GM18519 (cell line): ENCODE measurements around the gene MOXD1.
A peak's percentile ranks its signal among the peaks of the same experiment; 100 is the strongest.

Experiments
- ATAC-seq: cut with Tn5 transposase; IDR thresholded peaks from one replicate; pipeline ENCODE4 v1.9.1; 2021; ENCODE audit warnings: mild to moderate bottlenecking, moderate library complexity; ENCODE audit not compliant: unreplicated experiment, low FRiP score

The MOXD1 gene

GRCh38 chr6:132400883-132401617 lies at the start of gene MOXD1:
Gene MOXD1 (minus strand): TSS chr6:132401475. CDS start chr6:132401426, 49 bp downstream.
- ATAC-seq = no peak

- ATAC-seq = no peak
Observed at GRCh38 chr6:132446855-132447241, 45.6 kb upstream of the MOXD1 start.

DNA sequence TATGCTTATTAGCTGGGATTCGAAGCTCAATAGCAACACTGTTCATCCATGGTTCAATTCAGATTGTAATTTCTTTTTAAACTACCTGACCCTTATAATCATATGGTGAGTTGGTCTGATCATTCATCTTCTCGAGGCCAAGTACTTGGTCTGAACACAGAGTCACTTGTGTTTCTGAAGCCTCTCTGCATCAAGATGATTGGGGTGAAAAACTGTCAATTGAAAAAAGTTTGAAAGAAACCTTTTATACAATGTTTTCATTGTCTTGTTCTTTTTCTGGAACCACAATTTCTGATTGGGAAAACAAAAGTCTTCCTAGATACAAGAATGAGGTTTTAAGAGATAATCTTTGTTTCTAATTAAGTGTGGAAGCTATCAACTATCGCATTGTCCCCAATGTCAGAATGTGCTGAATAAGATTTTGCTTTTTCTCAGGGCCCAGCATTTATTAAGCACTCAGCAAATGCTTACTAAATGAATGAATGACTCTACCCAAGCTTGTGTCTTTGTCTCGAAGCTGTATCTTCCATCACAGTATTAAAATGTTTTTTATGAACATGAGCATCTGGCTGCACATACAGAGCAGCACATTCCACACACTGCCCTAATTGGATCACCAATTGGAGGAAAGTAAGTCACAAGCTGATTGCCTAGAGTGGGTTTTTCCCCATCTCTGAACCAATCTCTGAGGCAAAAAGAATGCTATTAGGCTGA lies 45.0 kb upstream of the MOXD1 start:
- no peak for ATAC-seq

GRCh38 chr6:132445201-132445951 lies 44.1 kb upstream of the MOXD1 start:
- no peak for ATAC-seq

- no peak for ATAC-seq
Observed at GRCh38 chr6:132443206-132443605, 41.9 kb upstream of the MOXD1 start.

DNA sequence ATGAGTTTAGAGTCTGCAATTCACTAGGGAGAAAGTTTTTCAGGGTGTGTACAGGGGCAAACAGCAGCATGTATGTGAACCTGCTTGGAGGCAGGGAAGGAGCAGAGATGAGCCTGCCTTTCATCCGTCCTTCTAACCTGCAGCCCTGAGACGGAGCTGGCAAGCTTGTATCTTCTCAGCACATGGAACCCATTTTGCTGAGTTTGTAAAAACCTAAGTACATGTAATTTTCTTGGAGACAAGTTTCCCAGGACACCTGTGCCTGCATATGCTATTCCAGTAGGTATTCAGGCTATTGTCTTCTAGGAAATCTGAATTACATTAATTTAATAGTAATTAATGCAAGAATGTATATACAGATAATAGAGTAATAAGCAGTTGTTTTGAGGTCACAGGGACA lies 28.8 kb upstream of the MOXD1 start:
- ATAC-seq = no peak

DNA sequence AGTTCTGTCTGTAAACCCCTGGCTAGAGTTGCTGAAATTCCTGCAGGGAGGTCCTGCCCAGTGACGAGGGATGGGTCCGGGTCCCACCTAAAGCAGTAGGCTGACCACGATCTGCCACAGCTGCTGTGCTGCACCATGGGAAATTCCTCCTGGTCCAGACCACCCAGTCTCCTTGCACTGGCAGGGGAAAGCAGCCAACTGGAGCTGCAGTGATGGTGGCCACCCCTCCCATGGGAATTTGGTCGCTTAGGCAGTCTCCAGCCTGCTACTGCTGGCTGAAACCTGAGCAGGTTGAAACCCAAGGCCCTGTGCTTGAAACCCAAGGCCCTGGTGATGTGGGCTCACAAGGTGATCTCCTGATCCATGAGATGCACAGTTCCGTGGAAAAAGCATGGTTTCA lies 23.9 kb upstream of the MOXD1 start:
- no peak for ATAC-seq

GRCh38 chr6:132423839-132424238 lies 22.6 kb upstream of the MOXD1 start:
- ATAC-seq = no peak

- ATAC-seq = no peak
Observed at GRCh38 chr6:132418235-132418965, 17.1 kb upstream of the MOXD1 start.

GRCh38 chr6:132414761-132415160 lies 13.5 kb upstream of the MOXD1 start:
- no peak for ATAC-seq

DNA sequence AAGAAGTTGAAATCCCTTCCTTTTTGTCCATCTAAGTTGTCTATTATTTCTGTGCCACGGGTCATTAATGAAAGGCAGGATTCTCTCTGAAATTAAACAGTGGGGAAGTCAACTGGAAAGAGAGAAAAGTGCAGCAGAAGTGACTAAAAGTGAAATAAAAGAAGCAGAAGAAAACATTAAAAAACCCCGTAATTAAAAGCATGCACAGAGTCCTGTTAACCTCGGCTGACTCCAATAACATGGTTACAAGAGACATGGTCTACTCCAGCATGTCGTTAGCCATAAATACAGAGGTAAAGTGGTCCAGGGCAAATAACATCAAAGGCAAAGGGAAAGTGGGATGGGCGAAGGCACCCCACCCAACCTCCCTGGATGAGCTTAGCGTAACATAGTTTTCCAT lies 13.0 kb upstream of the MOXD1 start:
- ATAC-seq = no peak

GRCh38 chr6:132413499-132413802 lies 12.2 kb upstream of the MOXD1 start:
- no peak for ATAC-seq

GRCh38 chr6:132412656-132413498 lies 11.6 kb upstream of the MOXD1 start:
- ATAC-seq = no peak

GRCh38 chr6:132411296-132411695 lies 10.0 kb upstream of the MOXD1 start:
- no peak for ATAC-seq

DNA sequence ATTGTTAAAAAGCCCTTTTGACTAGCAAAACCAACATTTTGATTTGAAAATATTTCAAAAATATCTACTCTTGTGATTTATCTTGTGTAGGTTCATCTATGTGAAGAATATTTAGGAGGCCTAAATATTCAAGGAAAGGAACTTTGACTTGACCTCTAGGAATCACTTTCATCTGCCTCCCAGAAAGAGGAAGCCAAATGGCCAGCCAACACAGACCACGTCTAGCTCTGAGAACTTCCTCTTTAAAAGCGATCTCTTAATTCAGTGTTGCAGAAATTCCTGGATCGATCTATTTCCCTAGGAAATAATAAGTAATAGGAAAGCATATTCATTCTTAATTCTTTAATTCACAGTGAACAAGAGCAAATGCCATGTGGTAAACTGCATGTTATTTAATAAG lies 9.6 kb upstream of the MOXD1 start:
- no peak for ATAC-seq

DNA sequence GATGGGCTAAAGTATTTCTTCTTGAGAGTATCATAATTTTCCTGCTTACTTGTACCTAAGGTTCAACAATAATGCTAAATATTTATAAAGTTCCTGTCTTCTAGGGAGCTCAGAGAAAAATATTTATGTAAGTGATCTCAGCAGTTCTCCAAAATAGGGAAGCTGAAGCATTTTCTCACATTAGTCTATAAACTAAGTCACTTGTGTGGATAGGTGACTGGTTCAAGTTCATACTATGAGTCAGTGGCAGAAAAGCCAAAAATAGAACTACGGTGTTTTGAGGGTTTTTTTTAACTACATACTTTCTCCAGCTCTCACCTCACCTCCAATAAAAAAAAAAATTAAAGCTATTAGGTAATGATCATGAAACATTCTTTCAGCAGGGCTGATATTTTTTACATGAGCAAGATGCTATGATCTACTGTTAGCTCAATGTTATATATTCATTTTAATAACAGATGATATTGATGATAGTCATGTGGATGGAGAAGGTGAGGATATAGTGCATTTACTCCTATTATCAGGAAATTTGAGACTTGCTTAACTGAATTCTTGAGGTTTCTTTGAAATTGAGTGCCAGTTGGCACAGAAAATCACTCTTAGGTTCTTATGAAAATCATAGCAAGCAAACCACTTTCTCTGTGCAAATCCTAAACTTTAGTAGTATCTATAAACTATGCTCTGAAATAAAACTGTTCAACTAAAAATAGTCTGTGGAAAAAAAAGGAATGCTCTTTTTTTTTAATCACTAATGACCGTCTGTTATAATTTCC lies 4.1 kb upstream of the MOXD1 start:
- ATAC-seq = peak; percentile 65

DNA sequence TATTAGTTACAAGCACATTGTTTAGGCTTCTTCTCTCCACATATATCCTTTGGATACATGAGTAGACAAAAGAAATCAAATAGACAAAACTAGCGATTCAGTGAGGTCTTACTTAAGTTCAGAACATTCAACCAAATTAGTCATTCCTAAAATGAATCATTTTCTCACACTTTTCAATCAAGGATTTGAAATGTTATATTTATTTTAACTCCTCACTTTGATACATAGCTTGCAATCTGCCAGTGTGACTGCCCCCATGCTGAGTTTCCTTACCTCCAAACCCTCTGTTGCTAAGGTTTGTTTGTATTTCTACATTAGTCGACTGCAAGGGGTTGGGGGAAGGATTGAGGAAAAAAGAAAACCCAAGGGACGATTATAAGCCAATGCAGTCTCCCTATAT lies 3.5 kb upstream of the MOXD1 start:
- ATAC-seq = peak; percentile 10

- no peak for ATAC-seq
Observed at GRCh38 chr6:132404330-132404729, 3.1 kb upstream of the MOXD1 start.

DNA sequence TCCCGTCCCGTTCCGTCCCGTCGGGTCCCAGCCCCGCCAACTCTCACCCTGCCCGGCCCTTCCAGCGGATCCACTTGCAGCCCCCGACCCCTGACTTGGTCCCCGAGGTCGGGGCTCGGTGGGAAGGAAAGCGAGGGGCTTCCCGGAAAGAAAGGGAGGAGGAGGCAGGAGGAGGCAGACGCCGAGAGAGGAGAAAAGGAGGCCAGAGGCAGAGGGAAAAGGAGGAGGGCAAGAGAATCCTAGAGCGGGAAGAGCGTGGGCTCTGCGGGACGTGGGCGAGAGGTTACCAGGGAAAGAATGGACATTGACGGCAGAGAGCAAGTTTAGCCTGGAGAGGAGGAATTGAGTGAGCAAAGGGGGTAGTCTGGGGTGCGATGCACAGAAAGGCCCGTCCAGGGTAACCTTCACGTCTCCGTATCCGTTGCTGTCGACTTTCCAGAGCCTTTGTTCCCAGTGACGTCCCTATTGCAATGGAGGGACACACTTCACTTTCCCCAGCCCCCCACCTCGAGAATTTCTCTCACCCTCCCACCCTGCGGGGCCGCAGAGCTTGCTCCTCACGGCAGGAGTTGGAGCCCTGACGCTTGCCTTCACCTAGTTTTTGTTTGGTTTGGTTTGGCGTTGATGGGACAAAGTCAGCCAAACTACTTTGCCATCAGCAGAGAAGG lies 477 bp upstream of the MOXD1 start:
- ATAC-seq = no peak
